Measurements from ENCODE around the gene DRAM2.

The DRAM2 gene

GRCh38 chr1:111154021-111154999 is 14.4 kb upstream of the DRAM2 start:
- TF ChIP-seq BACH2 (CRISPR knock-in tag; IDR thresholded peaks at IDR 0.05; ENCODE audit: borderline replicate concordance) (no peak), ZNF70 (CRISPR knock-in tag; IDR thresholded peaks at IDR 0.05) (no peak), TOX (CRISPR knock-in tag; IDR thresholded peaks at IDR 0.05; ENCODE audit: borderline replicate concordance) (no peak), ESRRG (CRISPR knock-in tag; IDR thresholded peaks at IDR 0.05) (no peak), CREB5 (CRISPR knock-in tag; IDR thresholded peaks at IDR 0.05; ENCODE audit: low read depth) (no peak), SNAI2 (CRISPR knock-in tag; IDR thresholded peaks at IDR 0.05) (no peak)
- no peak for ATAC-seq

- TF ChIP-seq TOX (CRISPR knock-in tag; IDR thresholded peaks at IDR 0.05; ENCODE audit: borderline replicate concordance): no peak
- no peak for TF ChIP-seq BACH2 (CRISPR knock-in tag; IDR thresholded peaks at IDR 0.05; ENCODE audit: borderline replicate concordance)
- no peak for TF ChIP-seq PPARA (CRISPR knock-in tag; IDR thresholded peaks at IDR 0.05; ENCODE audit: borderline replicate concordance)
- no peak for TF ChIP-seq TCF4 (CRISPR knock-in tag; IDR thresholded peaks at IDR 0.05; ENCODE audit: borderline replicate concordance)
- TF ChIP-seq ZFP3 (CRISPR knock-in tag; IDR thresholded peaks at IDR 0.05): no peak
- no peak for TF ChIP-seq ARNTL (CRISPR knock-in tag; IDR thresholded peaks at IDR 0.05; ENCODE audit: borderline replicate concordance, low read depth)
- no peak for TF ChIP-seq OSR1 (CRISPR knock-in tag; IDR thresholded peaks at IDR 0.05)
- no peak for TF ChIP-seq ZFP30 (CRISPR knock-in tag; IDR thresholded peaks at IDR 0.05)
- no peak for TF ChIP-seq ZC3H10 (CRISPR knock-in tag; IDR thresholded peaks at IDR 0.05)
- no peak for TF ChIP-seq ZNF565 (CRISPR knock-in tag; conservative IDR thresholded peaks at IDR 0.05; ENCODE audit: low read depth)
- TF ChIP-seq ISL1 (CRISPR knock-in tag; IDR thresholded peaks at IDR 0.05): no peak
- TF ChIP-seq ESRRG (CRISPR knock-in tag; IDR thresholded peaks at IDR 0.05): no peak
- no peak for TF ChIP-seq PATZ1 (CRISPR knock-in tag; IDR thresholded peaks at IDR 0.05; ENCODE audit: borderline replicate concordance)
- TF ChIP-seq RARB (CRISPR knock-in tag; IDR thresholded peaks at IDR 0.05): no peak
- TF ChIP-seq POU6F1 (CRISPR knock-in tag; IDR thresholded peaks at IDR 0.05; ENCODE audit: borderline replicate concordance, low read depth): no peak
- no peak for ATAC-seq
Observed at GRCh38 chr1:111151838-111152237, 11.9 kb upstream of the DRAM2 start.

DNA sequence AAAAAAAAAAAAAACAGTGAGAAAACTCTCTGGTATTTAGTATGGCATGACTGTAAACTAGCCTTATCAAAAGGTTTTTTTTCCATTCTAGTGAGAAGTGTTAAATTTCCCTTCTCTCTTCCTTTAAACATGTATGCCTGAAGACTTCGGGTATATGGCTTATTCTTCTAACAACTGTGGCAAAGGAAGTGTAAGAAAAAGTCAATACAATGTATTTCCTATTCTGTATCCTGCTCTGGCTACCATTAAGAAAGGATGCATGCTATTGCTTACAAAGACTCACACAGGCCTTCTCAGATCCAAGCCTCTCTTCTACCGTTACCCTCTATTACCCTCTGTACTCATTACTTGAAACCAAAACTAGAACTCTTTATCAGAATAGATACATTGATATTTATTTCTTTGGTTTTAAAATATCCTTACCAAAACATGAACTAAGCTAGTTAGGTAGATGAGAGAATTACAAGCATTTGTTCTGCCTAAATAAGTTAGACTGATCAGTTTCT is 8.5 kb upstream of the DRAM2 start:
- TF ChIP-seq TOX (CRISPR knock-in tag; IDR thresholded peaks at IDR 0.05; ENCODE audit: borderline replicate concordance) (no peak), ZC3H10 (CRISPR knock-in tag; IDR thresholded peaks at IDR 0.05) (no peak), TSHZ2 (CRISPR knock-in tag; IDR thresholded peaks at IDR 0.05) (no peak), ZNF565 (CRISPR knock-in tag; conservative IDR thresholded peaks at IDR 0.05; ENCODE audit: low read depth) (no peak), PATZ1 (CRISPR knock-in tag; IDR thresholded peaks at IDR 0.05; ENCODE audit: borderline replicate concordance) (no peak), POU6F1 (CRISPR knock-in tag; IDR thresholded peaks at IDR 0.05; ENCODE audit: borderline replicate concordance, low read depth) (no peak), RARB (CRISPR knock-in tag; IDR thresholded peaks at IDR 0.05) (no peak), PPARA (CRISPR knock-in tag; IDR thresholded peaks at IDR 0.05; ENCODE audit: borderline replicate concordance) (no peak), TCF4 (CRISPR knock-in tag; IDR thresholded peaks at IDR 0.05; ENCODE audit: borderline replicate concordance) (no peak), CREB5 (CRISPR knock-in tag; IDR thresholded peaks at IDR 0.05; ENCODE audit: low read depth) (no peak), CSDC2 (CRISPR knock-in tag; IDR thresholded peaks at IDR 0.05) (no peak), SNAI2 (CRISPR knock-in tag; IDR thresholded peaks at IDR 0.05) (no peak), ZFP30 (CRISPR knock-in tag; IDR thresholded peaks at IDR 0.05) (no peak), OSR1 (CRISPR knock-in tag; IDR thresholded peaks at IDR 0.05) (no peak), ARNTL (CRISPR knock-in tag; IDR thresholded peaks at IDR 0.05; ENCODE audit: borderline replicate concordance, low read depth) (no peak)
- no peak for ATAC-seq

Data from SK-N-SH treated with all-trans-retinoic acid at 6 μM for 48 hours (cell line).